Neural progenitor cell (in vitro differentiated cells): ENCODE results near the gene LARGE1.

Experiments used
- EZH2 ChIP-seq: fragments of 200-600 bp; sonication (generic); IDR thresholded peaks from 2 replicates; pipeline ENCODE4 v1.6.1; 2017; ENCODE audit warnings: antibody characterized with exemption, mild to moderate bottlenecking, moderate library complexity
- EZH2phosphoT487 ChIP-seq: fragments of 200-600 bp; sonication (generic); IDR thresholded peaks from 2 replicates; pipeline ENCODE4 v1.6.1; 2017; ENCODE audit warnings: antibody characterized with exemption
- TF ChIP-seq, protein P1 (sequence below): fragments of 200-600 bp; sonication (generic); IDR thresholded peaks from 2 replicates; pipeline ENCODE4 v1.5.1; 2017; ENCODE audit warnings: antibody characterized with exemption, mild to moderate bottlenecking

DNA sequence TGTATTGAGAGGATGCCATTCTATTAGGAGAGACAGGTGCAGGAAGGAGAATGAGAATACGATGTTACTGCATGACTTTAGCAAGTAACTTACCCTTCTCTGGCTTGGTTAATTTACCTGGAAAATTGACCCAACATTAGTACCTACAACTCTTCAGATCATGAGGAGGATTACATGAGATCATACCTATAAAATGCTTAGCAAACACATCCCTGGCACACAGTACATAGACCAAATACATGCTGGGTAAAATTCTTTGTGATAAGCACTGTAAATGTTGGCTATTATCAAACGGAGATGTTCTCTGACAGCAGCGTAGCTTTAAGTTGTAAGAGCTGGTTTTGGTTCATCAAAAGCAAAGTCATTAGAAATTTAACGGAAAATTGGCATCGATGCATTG is 28.8 kb downstream of the LARGE1 start:
- no peak for TF ChIP-seq EZH2phosphoT487
- TF ChIP-seq, protein P1, sequence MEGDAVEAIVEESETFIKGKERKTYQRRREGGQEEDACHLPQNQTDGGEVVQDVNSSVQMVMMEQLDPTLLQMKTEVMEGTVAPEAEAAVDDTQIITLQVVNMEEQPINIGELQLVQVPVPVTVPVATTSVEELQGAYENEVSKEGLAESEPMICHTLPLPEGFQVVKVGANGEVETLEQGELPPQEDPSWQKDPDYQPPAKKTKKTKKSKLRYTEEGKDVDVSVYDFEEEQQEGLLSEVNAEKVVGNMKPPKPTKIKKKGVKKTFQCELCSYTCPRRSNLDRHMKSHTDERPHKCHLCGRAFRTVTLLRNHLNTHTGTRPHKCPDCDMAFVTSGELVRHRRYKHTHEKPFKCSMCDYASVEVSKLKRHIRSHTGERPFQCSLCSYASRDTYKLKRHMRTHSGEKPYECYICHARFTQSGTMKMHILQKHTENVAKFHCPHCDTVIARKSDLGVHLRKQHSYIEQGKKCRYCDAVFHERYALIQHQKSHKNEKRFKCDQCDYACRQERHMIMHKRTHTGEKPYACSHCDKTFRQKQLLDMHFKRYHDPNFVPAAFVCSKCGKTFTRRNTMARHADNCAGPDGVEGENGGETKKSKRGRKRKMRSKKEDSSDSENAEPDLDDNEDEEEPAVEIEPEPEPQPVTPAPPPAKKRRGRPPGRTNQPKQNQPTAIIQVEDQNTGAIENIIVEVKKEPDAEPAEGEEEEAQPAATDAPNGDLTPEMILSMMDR: no peak
- no peak for TF ChIP-seq EZH2
